Astrocyte (in vitro differentiated cells and primary cell): ENCODE results near the gene KASH5.

Source experiments
- CTCF ChIP-seq: IDR thresholded peaks from 2 replicates; pipeline ENCODE4 v1.5.1; 2011; ENCODE audit warnings: low read depth, mild to moderate bottlenecking, inconsistent platforms, low read length, moderate library complexity; ENCODE audit not compliant: insufficient read depth
- EZH2 ChIP-seq: IDR thresholded peaks from 2 replicates; pipeline ENCODE4 v1.6.1; 2012; ENCODE audit warnings: mild to moderate bottlenecking, low read length, inconsistent platforms; ENCODE audit not compliant: insufficient read depth

- TF ChIP-seq CTCF, result no peak
- no peak for TF ChIP-seq EZH2
Measured at GRCh38 chr19:49363268-49364082, 24.6 kb upstream of the KASH5 start, which contains the start of gene DKKL1.
